Measurements from ENCODE around the gene TMPRSS13.
"Not testable (repeated sequence)": the region's sequence is repeated elsewhere in the genome, so short reads cannot be mapped to it uniquely, and the experiment has no call there.

The TMPRSS13 gene

GRCh38 chr11:117872975-117873827 lies 56.0 kb downstream of the TMPRSS13 start:
- no peak for DNase-seq (ENCODE audit: low read depth in 2 of 2)

- DNase-seq (ENCODE audit: low read depth in 2 of 2): no peak
Observed at GRCh38 chr11:117872420-117872961, 56.7 kb downstream of the TMPRSS13 start.

DNA sequence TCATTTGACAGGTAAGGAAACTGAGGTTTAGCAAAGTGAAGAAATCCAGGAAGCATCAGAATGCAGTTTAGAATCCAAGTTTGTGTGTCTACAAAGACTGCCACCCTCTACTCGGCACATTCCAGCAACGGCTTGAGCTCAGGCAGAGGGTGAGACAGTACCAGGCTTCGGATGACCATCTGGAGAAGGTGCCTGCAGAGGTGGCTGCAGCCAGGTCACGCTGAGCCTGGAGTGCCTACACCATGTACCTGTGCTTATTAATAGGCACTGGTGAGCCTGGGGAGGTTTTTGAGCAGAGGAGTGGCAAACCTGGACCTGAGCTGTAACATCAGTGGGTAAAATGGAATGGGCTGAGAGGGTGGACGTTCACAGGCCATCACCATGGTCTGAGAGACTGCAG lies 57.4 kb downstream of the TMPRSS13 start:
- DNase-seq (ENCODE audit: low read depth in 2 of 2): no peak

DNA sequence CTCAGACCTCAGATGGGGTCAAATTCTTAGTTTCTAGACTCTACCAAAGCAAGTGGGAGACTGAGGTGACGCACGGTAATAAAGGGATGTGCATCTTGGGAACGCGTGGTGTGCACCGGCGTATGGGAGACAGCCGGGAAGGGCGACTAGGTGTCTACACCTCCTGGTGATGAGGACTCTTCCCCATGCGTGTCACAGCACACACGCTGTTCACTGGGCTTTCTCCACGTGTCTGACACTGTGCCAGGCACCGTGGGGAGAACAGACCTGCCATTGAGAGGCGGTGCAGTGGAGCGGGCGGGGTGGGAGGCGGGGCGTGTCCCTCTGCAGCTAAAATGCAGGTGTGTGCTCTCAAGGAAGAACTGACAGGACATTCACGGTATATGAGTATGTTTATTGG lies 58.0 kb downstream of the TMPRSS13 start:
- DNase-seq (ENCODE audit: low read depth in 2 of 2): no peak

DNA sequence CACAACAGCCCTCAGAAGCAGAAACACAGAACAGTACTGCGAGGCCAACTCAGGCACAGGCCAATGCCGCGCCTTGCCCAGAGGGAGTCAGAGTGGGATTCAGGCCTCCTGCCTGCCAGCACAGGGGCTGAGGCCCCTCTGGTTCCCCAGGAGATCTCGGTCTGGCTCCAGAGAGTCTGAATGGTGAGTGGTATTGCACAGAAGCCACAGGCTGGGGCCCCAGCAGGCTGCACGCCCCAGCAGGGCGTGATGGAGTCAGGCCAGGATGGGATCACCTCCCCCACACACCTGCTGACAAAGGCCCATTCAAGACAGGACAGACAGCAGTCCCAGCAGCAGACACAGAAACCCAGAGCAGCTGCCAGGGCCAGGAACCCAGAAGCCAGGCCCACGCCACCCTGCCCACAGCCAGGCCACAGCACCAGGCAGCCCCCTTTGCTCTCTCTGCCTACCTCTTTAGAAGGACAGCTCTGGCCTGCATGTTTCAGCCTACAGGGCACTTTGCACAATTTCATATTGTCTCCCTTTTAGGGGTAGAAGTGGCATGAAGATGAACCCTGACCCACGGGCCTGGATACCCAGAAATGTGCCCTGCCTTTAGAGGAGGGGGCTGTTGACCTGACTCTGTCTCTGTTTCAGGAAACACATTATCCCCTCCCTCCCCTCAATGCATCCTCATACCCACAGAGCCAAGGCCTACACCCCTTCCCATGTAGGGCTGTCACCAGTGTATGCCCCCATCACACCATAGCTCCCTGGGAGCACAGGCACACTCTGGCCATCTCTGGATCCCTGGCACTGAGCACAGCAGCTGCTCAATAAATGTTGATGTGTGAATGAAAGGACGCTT lies 58.9 kb downstream of the TMPRSS13 start:
- DNase-seq (ENCODE audit: low read depth in 2 of 2): no peak

DNA sequence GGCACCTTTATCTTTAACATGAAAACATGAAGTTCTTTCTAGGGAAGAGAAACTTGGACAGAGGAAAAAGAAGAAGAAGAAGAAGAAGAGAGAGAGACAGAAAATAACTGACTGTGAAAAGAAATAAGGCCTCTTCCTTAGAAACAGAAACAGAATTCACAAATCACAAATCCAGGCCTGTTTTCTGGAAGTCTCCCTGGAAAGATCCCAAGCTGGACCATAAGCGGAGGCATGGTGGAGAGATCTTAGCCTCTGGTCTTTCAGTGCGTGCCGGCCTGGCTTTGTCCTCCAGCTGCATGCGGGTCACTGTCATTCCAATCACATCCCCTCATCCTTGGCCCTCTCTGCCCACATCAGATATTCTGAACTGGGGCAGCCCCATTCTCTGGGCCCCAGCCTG lies 59.6 kb downstream of the TMPRSS13 start:
- no peak for DNase-seq (ENCODE audit: low read depth in 2 of 2)

- no peak for DNase-seq (ENCODE audit: low read depth in 2 of 2)
Observed at GRCh38 chr11:117868815-117869561, 60.2 kb downstream of the TMPRSS13 start.

DNA sequence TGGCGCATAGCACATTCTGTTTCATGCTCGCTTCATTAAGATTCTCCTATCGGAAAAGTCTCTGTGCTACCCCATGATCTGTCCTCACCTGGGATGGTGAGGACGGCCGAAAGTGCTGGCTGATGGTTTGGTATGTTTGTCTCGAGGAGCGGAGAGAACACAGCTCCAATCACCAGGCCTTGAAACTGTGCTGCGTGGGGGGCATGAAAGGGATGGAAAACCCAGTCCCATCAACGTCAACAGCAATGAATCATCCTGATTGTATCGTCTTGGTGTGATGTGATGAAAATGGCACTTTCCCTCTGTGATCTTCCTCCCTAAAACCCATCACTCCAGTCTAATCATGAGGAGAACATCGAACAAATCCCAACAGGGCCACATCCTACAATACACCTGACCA lies 61.1 kb downstream of the TMPRSS13 start:
- no peak for DNase-seq (ENCODE audit: low read depth in 2 of 2)

DNA sequence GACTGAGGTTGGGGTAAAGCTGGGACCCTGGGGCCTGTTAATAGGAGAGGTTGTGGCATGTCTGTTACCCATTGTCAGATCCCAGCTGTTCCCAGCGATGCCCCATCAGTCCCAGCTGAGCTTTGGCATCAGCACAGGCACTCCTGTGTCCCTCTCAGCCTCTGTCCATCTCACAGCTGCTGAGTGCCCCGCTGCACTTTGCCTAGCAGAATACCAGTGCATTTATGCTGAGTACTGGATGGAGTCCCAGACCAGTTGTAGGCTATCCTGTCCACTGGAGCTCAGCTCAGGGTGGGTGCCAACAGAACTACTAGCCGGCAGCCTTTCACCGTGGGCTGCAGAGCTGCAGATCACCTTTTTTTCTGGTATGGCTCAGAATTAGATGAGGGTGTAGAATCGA lies 62.7 kb downstream of the TMPRSS13 start:
- no peak for DNase-seq (ENCODE audit: low read depth in 2 of 2)

DNA sequence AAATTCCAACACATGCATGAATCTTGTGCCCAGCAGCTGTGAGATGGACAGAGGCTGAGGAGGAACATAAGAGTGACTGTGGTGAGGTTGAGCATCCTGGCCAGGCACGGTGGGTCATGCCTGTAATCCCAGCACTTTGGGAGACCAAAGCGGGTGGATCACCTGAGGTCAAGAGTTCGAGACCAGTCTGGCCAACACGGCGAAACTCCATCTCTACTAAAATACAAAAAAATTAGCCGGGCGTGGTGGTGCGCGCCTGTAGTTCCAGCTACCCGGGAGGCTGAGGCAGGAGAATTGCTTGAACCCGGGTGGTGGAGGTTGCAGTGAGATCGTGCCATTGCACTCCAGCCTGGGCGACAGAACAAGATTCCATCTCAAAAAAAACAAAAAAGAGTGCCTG lies 63.7 kb downstream of the TMPRSS13 start:
- DNase-seq (ENCODE audit: low read depth in 2 of 2): not testable (repeated sequence)

- no peak for DNase-seq (ENCODE audit: low read depth in 2 of 2)
Observed at GRCh38 chr11:117863383-117863782, 65.8 kb downstream of the TMPRSS13 start.

DNA sequence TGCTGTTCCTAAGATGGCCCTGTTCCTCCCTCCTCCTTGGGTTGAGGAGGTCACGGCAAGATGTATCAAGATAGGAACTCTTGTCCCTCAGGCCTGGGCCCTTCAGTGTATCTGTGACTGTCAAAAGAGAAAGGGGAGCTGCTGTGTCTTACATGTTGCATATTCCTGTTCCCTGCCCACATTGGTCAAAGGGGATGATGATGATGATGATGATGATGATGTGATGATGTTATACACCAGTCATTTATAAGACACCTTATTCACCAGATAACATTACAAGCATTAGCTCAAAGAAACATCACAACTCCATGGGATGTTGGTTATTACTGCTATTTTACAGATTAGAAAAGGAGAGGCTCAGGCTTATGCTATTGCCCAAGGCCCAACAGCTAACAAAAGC lies 66.4 kb downstream of the TMPRSS13 start:
- no peak for DNase-seq (ENCODE audit: low read depth in 2 of 2)

DNA sequence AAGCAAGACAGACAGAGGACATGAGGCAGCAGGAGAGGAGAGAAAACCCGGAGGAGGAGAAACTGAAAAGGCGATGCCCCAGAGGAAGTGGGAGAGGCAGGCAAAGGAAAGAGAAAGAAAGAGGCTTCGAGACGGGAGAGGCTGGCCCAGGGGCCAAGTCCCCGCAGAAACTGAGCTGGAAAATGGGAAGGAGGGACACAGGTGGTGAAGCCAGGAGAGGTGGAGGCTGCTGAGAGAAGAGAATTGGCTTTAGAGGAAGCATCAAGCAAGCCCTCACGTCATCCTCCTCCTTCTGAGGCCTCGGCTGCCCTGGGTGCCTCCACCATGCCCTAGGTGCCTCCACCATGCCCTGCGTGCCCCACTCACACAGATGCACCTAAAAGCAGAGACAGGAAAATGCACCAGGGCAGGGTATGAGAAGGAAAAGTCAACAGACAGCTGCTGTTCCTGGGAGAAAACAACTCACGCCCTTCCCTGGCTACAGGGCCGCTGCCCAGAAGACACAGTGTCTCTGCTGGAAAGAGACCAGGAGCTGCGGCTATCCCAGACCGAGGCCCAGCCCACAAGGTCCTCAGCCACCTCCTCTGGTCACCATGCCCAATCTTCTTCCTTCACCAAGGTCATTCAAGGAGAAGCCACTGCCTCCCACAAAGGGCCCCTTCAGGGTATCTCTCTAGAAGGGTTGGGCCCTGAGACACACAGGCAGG lies 67.0 kb downstream of the TMPRSS13 start:
- no peak for DNase-seq (ENCODE audit: low read depth in 2 of 2)

- DNase-seq (ENCODE audit: low read depth in 2 of 2): no peak
Observed at GRCh38 chr11:117861151-117862018, 67.8 kb downstream of the TMPRSS13 start.

DNA sequence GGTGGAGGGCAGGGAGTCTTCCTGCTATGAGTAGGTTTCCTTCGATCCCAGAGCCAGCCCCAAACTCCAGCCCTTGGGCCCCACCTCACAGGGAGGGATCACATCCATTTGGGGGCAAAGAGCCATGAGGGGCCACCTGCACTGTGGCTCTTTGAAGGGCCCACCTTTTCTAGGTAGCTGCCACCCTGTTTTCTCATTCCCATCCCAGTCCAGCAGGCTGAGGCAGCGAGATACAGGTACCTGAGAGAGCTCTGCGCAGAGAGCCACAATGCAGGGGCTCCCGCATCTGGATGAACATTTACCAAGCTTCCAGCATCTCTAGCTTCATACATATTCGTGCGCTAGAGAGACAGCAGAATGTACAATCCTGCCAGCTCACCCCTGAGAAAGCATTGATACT lies 69.1 kb downstream of the TMPRSS13 start:
- no peak for DNase-seq (ENCODE audit: low read depth in 2 of 2)

DNA sequence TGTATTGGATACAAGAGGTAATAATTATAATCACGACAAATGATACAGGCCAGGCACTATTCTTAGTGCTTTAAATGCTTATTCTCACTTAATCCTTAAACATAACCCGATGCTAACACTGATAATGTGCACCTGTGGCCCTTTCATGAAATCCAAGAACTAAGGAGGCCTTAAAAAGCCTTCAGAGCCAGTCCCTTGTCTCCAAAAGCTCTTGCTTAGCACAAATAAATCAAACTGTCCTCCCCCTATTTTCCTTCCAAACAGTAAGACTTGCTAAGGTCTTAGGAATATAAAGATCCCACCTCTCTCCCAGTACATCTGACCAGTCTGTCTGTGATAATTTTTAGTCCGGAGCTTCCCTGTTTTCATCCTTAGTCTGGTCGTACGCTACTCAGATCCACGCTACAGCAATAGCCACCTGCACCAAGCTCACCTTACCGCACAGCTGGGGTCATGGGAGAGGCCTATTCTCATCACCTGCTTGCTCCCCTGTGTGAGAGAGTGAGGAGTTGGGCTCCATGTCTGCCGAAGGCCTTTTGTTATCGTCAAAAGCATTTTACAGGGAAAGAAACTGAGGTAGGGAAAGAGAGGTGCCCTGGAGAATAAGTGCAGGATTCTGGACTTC lies 69.6 kb downstream of the TMPRSS13 start:
- DNase-seq (ENCODE audit: low read depth in 2 of 2): no peak

DNA sequence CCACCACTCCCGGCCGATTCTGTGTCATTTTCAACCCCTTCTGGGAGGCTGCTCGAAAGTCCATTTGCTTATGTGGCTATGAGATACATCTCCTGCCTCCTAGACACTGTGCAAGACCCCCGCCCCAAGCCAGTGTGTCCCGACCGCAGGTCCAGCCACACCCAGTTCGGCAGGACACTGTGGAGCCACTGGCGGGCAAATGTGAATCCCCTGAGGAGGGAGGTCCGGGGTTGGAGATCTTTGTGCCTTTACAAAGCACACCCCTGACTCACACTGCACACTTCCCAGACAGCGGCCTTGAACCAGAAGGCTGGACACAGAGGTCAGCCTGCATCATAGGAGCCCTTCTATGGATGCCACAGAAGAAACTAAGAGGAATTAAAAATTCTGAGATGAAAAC lies 70.1 kb downstream of the TMPRSS13 start:
- DNase-seq (ENCODE audit: low read depth in 2 of 2): no peak

DNA sequence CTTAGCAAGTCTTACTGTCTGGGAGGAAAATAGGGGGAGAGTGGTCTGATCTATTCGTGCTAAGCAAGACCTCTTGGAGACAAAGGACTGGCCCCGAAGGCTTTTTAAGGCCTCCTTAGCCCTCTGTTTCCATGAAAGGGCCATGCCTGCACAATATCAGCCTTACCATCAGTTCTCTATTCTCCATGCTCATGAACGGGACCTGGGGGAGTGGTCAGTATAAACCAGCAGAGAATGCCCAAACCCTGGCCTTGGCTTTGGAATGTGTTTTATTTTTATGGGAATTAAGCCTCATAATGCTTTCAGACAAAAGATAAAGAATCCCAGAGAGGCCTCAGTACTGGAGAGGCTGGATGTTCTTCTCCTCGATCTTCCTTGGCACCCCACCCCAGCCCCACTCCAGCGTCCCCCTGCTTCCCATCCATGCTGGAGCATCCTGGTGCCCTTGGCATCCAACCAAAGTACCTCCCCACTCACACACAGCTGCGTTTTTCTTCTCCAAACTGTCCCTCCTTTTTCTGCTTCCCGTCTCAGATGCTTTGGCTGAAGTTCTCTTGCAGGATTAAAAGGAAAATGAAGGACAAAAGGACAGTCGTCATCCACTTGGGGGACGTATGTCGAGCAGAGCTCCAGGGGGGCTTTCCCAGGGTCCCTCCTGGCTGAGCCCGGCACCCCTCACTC lies 71.3 kb downstream of the TMPRSS13 start:
- DNase-seq (ENCODE audit: low read depth in 2 of 2): no peak

- no peak for DNase-seq (ENCODE audit: low read depth in 2 of 2)
Observed at GRCh38 chr11:117855912-117856651, 73.1 kb downstream of the TMPRSS13 start.

Data from stimulated activated CD4-positive, alpha-beta T cell treated with anti-CD3 and anti-CD28 coated beads, Interleukin-4, amount 100 ng/mL, for 48 hours (primary cell).